Stomach (tissue), 9 donors: ENCODE measurements around the gene HACL1. TPM values are rescaled to one million over a fixed set of nuclear protein-coding genes. Genes with fewer than 3 reads are reported as not detected.

Experiments used
- DNase-seq, 2 donors: peaks; one replicate each; pipeline versions ENCODE4 v3.0.0 to v3.0.0-alpha.2; 2013 to 2019
- H3K27ac ChIP-seq, 5 donors: fragments of 200-600 bp in 4 of 5; sonication (generic) in 4 of 5; one replicate each; pipeline ENCODE4 v1.5.1; 2013 to 2019; ENCODE audit warnings: mild to moderate bottlenecking in 1 of 5, moderate library complexity in 1 of 5
- H3K27me3 ChIP-seq, 3 donors: fragments of 200-600 bp; sonication (generic); one replicate each; pipeline ENCODE4 v1.5.1; 2017 to 2019; ENCODE audit warnings: mixed run types in 1 of 3
- H3K36me3 ChIP-seq, 4 donors: fragments of 200-600 bp; sonication (generic); 1 replicate in 3 of 4; 2 replicates in 1 of 4; pipeline ENCODE4 v1.5.1; 2016 to 2019
- H3K4me1 ChIP-seq, 4 donors: fragments of 200-600 bp; sonication (generic); one replicate each; pipeline ENCODE4 v1.5.1; 2016 to 2019
- H3K4me3 ChIP-seq, 4 donors: fragments of 200-600 bp; sonication (generic) in 3 of 4; one replicate each; pipeline ENCODE4 v1.5.1; 2016 to 2019; ENCODE audit warnings: mild to moderate bottlenecking in 1 of 4
- H3K9me3 ChIP-seq, 4 donors: fragments of 200-600 bp; sonication (generic); one replicate each; pipeline ENCODE4 v1.5.1; 2016 to 2019
- CTCF ChIP-seq, 7 experiments: fragments of 450-650 bp in 4 of 7; fragments of 200-600 bp in 3 of 7; sonication (generic) in 3 of 7; IDR thresholded peaks; one replicate each; pipeline ENCODE4 v1.5.1; 2016 to 2019; ENCODE audit warnings: antibody characterized with exemption in 7 of 7, control low read depth in 2 of 7, mild to moderate bottlenecking in 1 of 7
- EP300 ChIP-seq: sonication (generic); formaldehyde crosslinking; IDR thresholded peaks from one replicate; pipeline ENCODE4 v1.6.1; 2017; ENCODE audit warnings: antibody characterized with exemption
- POLR2A ChIP-seq, 4 donors: fragments of 450-650 bp; IDR thresholded peaks; one replicate each; pipeline ENCODE4 v1.6.1; 2016; ENCODE audit warnings: antibody characterized with exemption in 4 of 4, control low read depth in 2 of 4, mild to moderate bottlenecking in 1 of 4, moderate library complexity in 1 of 4
- POLR2AphosphoS5 ChIP-seq, 3 donors: sonication (generic); formaldehyde crosslinking; IDR thresholded peaks; one replicate each; pipeline ENCODE4 v1.6.1; 2016; ENCODE audit warnings: antibody characterized with exemption in 3 of 3
- WGBS, 5 donors: extraction: QIAGEN DNeasy Blood & Tissue Kit in 3 of 5; methylation state at CpG; one replicate each; pipeline versions ENCODE4 v1.1.5 to v1.1.7; 2013 to 2018; 5-methylcytosine and 5-hydroxymethylcytosine counted together
- intact Hi-C: fragments of 100-400 bp; cut with DNase I; formaldehyde crosslinking; loops from one replicate; pipeline ENCODE4 v1.15.1; 2023; ENCODE audit warnings: low total_unique reads
- polyA plus RNA-seq, 3 donors: library from polyadenylated mRNA; stranded (reverse); fragments of 200-250 nt; gene quantifications; one replicate each; pipeline ENCODE4 v1.2.3, GENCODE V29; 2013
- total RNA-seq, 5 donors: library from RNA; depleted of rRNA; stranded (reverse); fragments of >200 nt; gene quantifications; one replicate each; pipeline versions ENCODE4 v1.1.0 to v1.2.3, GENCODE V29; 2014 to 2016
- donor health status: healthy with polysubstance abuse.
- donor health status: Bipolar disorder and iron deficiency.
- donor health status: healthy.

HACL1 gene
- total and polyA plus RNA-seq, 8 donors, result 13.9 to 46.7 (median 21.0) TPM

GRCh38 chr3:15647611-15648167 lies 46.3 kb upstream of the HACL1 start:
- peak in 1 of 2 donors; percentile 69 for DNase-seq
- peak in 1 of 3 donors; percentile 55 for TF ChIP-seq POLR2AphosphoS5 (IDR thresholded peaks at IDR 0.05)
- no peak for TF ChIP-seq EP300
- TF ChIP-seq POLR2A (IDR thresholded peaks at IDR 0.05), result no peak
- TF ChIP-seq CTCF (IDR thresholded peaks at IDR 0.05), result no peak
- peak overlapping the region in 4 of 5 donors; percentile 65 to 80 (median 72) for H3K27ac ChIP-seq
- 47 to 77% (median 63%) methylated on average over 4 of the region's 4 CpGs for WGBS, 5 donors
- peaks cover 0 to 34% (median 20%) of the 10 kb centered on the region in 4 donors for H3K4me1 ChIP-seq
- H3K9me3 ChIP-seq, result no peaks in the 10 kb centered on the region
- H3K27me3 ChIP-seq, result no peaks in the 10 kb centered on the region
- H3K36me3 ChIP-seq, result peaks cover 0 to 22% (median 14%) of the 10 kb centered on the region in 4 donors
- intact Hi-C loops, result no loop called here
- H3K4me3 ChIP-seq, result no peak overlapping the region

DNA sequence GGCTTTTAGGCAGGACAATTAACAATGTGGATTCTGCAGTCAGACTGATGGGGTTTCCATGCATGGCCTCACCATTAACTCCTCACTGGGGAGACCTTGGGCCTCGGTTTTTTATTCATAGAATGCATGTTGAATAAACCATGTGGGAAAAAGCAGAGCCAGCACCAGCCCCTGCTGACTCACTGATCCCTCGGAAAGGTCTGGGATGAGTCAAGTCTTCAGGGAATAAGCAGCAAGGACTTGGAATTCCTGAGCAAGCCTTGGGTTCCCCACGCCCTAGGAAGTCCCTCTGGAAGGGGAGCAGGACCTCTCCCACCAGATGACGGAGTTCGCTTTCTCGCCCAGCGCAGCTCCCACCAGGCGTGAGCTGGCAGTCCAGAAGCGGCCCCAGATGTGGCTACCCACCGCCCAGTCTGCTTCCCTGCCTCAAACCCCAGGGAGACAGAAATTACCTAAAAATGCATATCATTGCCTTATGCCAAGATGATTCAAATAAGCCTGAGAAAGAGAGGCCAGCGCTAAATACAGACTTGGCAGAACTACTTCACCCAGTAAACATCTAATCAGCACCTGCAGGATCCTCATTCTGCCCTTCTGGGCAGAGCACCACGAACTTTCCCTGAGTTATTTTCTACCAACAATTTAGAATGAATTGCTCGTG lies 45.6 kb upstream of the HACL1 start:
- intact Hi-C loops, result no loop called here
- H3K4me1 ChIP-seq, result peaks cover 0 to 34% (median 20%) of the 10 kb centered on the region in 4 donors
- no peaks in the 10 kb centered on the region for H3K9me3 ChIP-seq
- no peak overlapping the region for H3K4me3 ChIP-seq
- H3K27ac ChIP-seq, result peak overlapping the region; percentile 2 to 80 (median 71)
- WGBS, 5 donors, result 62 to 79% (median 69%) methylated on average over 11 to 13 of the region's 13 CpGs
- H3K27me3 ChIP-seq, result no peaks in the 10 kb centered on the region
- peaks cover 0 to 29% (median 18%) of the 10 kb centered on the region in 4 donors for H3K36me3 ChIP-seq
- TF ChIP-seq POLR2A (IDR thresholded peaks at IDR 0.05) (no peak), POLR2AphosphoS5 (IDR thresholded peaks at IDR 0.05) (peak in 1 of 3 donors; percentile 82)
- DNase-seq, result peak in 1 of 2 donors; percentile 49

DNA sequence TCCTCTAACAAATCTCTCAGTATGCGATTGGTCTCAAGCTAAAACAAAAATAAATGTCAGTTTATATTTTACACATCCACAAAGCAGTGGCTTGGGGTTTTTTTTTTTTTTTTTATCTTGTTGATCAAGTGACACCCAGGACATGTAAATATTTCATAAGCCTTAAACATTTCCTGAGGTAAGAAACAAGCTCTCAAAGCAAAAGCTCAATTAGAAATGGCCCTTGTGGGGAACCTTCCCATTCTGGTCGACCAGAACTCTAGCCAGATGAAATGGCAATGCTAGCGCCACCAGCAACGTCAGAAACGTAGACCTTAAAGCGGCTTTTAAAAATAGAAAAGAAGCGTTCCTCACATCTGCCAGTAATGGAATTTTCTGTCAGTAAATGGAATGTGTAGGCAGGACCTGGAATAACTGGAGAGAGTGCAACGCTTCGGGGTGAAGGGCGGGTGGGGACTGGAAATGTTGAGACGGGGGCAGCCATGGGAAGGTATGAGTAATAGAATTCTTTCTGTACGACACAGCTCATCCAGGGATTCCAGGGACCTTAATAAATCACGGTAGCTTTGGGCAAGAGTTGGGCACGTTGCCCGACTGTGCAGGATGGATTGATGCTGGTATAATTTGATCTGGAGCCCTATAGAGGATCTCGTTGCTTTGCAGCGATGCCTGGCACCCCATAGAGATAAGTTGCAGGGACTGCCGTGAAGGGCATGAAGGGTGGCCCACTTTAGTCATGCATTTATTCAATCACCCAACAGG lies 44.6 kb upstream of the HACL1 start:
- intact Hi-C loops, result no loop called here

GRCh38 chr3:15645246-15645645 lies 43.9 kb upstream of the HACL1 start:
- H3K4me1 ChIP-seq, result peaks cover 0 to 34% (median 20%) of the 10 kb centered on the region in 4 donors
- no peak for DNase-seq
- intact Hi-C loops, result no loop called here
- H3K9me3 ChIP-seq, result no peaks in the 10 kb centered on the region
- no peak overlapping the region for H3K4me3 ChIP-seq
- peak overlapping the region in 3 of 5 donors; percentile 39 to 80 (median 74) for H3K27ac ChIP-seq
- 91 to 95% (median 93%) methylated on average over 6 of the region's 6 CpGs for WGBS, 5 donors
- peaks cover 0 to 32% (median 19%) of the 10 kb centered on the region in 4 donors for H3K36me3 ChIP-seq
- no peaks in the 10 kb centered on the region for H3K27me3 ChIP-seq
- TF ChIP-seq EP300, result no peak
- no peak for TF ChIP-seq CTCF (IDR thresholded peaks at IDR 0.05)
- no peak for TF ChIP-seq POLR2AphosphoS5 (IDR thresholded peaks at IDR 0.05)
- no peak for TF ChIP-seq POLR2A (IDR thresholded peaks at IDR 0.05)

More for the DNA sequence above, 44.6 kb upstream of the HACL1 start:
- peaks cover 0 to 32% (median 19%) of the 10 kb centered on the region in 4 donors for H3K36me3 ChIP-seq
- H3K9me3 ChIP-seq, result no peaks in the 10 kb centered on the region
- peak in 1 of 2 donors; percentile 58 for DNase-seq
- TF ChIP-seq CTCF (IDR thresholded peaks at IDR 0.05) (no peak), POLR2AphosphoS5 (IDR thresholded peaks at IDR 0.05) (peak in 2 of 3 donors; percentile 12 to 44)
- 78 to 93% (median 84%) methylated on average over 16 to 18 of the region's 18 CpGs for WGBS, 5 donors
- H3K27ac ChIP-seq, result peak overlapping the region in 4 of 5 donors; percentile 39 to 80 (median 70)
- H3K4me1 ChIP-seq, result peaks cover 0 to 34% (median 20%) of the 10 kb centered on the region in 4 donors
- no peaks in the 10 kb centered on the region for H3K27me3 ChIP-seq
- H3K4me3 ChIP-seq, result no peak overlapping the region
